Effector memory CD4-positive, alpha-beta T cell (primary cell): ENCODE results near the gene IRGC.

ENCODE experiments used
- DNase-seq, 3 donors: peaks; one replicate each; pipeline ENCODE4 v3.0.0-alpha.2; 2020
- H3K27ac ChIP-seq: 2 replicates; pipeline ENCODE4 v1.7.0; 2013; ENCODE audit warnings: mild to moderate bottlenecking, low read length, moderate library complexity; ENCODE audit not compliant: insufficient read depth, poor library complexity, severe bottlenecking
- H3K27me3 ChIP-seq: replicated peaks from 2 replicates; pipeline ENCODE4 v1.7.0; 2013; ENCODE audit warnings: mild to moderate bottlenecking, low read length; ENCODE audit not compliant: insufficient read depth, control insufficient read depth, poor library complexity, severe bottlenecking
- H3K36me3 ChIP-seq: 2 replicates; pipeline ENCODE4 v1.7.0; 2013; ENCODE audit warnings: mild to moderate bottlenecking, low read length, moderate library complexity; ENCODE audit not compliant: control insufficient read depth, insufficient read depth
- H3K4me1 ChIP-seq: 2 replicates; pipeline ENCODE4 v1.7.0; 2013; ENCODE audit warnings: low read length, mild to moderate bottlenecking; ENCODE audit not compliant: control insufficient read depth, insufficient read depth, poor library complexity, severe bottlenecking
- H3K4me3 ChIP-seq: 2 replicates; pipeline ENCODE4 v1.7.0; 2013; ENCODE audit warnings: low read length, low read depth, mild to moderate bottlenecking; ENCODE audit not compliant: insufficient read depth, poor library complexity, severe bottlenecking
- H3K9me3 ChIP-seq: 2 replicates; pipeline ENCODE4 v1.7.0; 2013; ENCODE audit warnings: mild to moderate bottlenecking, low read length, moderate library complexity; ENCODE audit not compliant: control insufficient read depth

The IRGC gene

DNA sequence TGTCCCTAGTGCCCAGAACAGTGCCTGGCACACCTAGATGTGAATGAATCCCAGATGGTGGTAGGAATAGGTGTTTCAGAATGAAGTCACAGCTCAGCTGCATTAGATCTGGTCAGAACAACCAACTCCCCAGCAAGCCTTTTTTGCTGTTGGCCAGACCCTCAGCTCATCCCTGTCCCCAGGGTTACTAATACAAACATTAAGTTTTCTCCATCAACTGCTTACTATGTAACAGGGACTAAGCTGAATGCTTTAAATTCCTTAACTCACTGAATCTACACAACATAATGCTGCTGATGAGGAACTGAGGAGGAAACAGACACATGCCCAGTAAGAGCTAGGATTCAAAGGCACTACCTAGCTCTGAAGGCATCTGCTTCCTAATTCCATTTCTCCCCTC, 20.1 kb downstream of the IRGC start:
- no peak overlapping the region for H3K27ac ChIP-seq
- H3K4me1 ChIP-seq: peaks cover 2% of the 10 kb centered on the region
- H3K36me3 ChIP-seq: peaks cover 80% of the 10 kb centered on the region
- no peaks in the 10 kb centered on the region for H3K9me3 ChIP-seq
- no peak for DNase-seq
- no peak overlapping the region for H3K4me3 ChIP-seq
- no peaks in the 10 kb centered on the region for H3K27me3 ChIP-seq

DNA sequence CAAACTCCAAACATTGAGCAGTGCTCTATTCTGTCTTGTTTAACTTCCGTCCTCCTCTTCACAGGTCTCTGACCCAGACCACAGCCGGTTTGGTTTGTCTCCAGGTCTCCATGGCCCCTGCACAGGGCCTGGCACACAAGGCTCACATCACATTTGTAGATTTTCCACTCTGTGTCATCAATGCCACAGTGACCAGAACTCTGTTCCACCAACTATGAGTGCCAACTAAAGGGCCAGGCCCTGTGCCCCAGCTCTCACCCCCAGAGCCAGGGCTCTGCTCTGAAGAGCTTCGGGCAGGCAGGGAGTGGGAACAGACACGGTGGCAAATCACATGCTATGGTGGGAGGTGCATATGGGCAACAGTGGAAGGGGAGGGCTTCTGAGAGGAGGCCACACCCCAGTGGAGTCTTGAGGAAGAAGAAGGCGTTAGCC, 22.9 kb downstream of the IRGC start:
- Histone ChIP-seq H3K4me3 (no peak overlapping the region), H3K27ac (no peak overlapping the region), H3K4me1 (peaks cover 2% of the 10 kb centered on the region), H3K9me3 (no peaks in the 10 kb centered on the region), H3K27me3 (no peaks in the 10 kb centered on the region), H3K36me3 (peaks cover 75% of the 10 kb centered on the region)
- no peak for DNase-seq

DNA sequence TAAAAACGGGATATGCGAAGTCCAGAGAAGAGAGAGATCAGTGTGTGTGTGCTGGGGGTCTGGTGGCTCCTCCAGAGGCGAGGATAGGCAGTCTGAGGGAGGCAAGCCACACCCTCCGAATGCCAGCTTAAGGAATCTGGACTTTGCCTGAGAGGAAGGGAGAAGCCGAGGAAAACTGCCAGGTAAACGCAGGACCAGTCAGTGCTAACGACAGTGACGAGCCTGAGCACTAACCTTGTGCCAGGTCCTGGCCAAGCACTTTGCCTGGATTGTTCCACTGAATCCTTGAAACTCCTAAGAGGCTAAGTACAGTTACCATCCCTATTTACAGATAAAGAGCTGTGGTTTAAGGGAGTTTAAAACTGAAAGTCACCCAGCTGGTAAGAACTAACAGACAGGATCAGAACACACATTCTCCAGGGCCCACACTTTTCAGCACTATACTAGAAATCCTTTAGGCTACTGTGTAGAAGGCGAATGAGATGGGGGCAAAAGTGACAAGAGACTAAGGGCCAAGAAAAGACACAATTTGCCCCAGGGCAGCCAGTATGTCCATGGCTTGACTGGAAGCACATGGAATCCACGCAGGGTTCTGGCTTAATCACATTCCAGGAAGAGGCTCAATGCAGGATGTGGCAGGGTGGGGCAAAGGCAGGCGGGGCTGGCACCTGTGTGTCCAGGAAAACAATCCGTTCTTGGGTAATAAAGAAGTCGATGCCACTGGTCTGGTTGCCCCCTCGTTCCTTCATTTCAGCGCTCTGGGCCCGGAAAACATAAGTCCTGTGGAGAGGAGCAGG, 23.8 kb downstream of the IRGC start:
- Histone ChIP-seq H3K36me3 (peaks cover 77% of the 10 kb centered on the region), H3K27ac (no peak overlapping the region)
- DNase-seq: no peak

DNA sequence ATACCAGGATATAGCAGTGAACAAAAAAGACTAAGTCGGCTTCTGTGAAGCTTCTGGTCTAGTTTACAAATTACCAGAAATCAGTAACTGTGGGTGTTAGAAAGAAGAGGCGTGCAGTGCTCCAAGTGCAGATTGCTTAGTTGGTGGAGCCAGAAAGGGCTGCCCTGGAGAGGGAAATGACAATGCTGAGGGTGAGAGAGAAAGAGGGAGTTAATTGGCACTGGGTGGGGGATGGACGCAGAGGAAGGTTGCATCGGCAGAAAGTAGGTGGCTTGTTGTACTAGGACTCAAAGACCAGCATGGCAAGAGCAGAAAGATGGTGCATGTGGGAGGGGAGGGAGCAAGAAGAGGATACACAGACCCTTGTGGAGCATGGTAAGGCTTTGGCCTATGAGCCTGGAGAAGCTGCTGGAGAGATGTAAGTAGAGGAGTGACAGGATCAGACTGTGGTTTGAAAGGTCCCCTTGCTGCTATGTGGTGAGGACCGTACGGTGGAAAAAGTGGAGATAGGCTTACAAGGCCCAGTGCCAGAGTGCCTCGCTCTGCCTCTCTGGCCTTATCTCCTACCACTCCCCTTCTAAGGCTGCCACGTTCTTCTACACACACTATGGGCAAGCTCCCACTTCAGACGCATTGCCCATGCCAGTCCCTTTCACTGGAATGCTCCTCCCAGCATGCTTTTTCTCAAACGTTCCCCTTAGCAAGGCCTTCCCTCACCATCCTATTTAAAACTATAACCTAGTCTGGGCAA, 25.4 kb downstream of the IRGC start:
- Histone ChIP-seq H3K27me3 (no peaks in the 10 kb centered on the region), H3K4me1 (peaks cover 5% of the 10 kb centered on the region), H3K27ac (no peak overlapping the region), H3K9me3 (no peaks in the 10 kb centered on the region), H3K4me3 (no peak overlapping the region), H3K36me3 (peaks cover 74% of the 10 kb centered on the region)
- no peak for DNase-seq

More for the DNA sequence above, 23.8 kb downstream of the IRGC start:
- no peaks in the 10 kb centered on the region for H3K9me3 ChIP-seq
- no peak overlapping the region for H3K4me3 ChIP-seq
- peaks cover 2% of the 10 kb centered on the region for H3K4me1 ChIP-seq
- H3K27me3 ChIP-seq: no peaks in the 10 kb centered on the region

DNA sequence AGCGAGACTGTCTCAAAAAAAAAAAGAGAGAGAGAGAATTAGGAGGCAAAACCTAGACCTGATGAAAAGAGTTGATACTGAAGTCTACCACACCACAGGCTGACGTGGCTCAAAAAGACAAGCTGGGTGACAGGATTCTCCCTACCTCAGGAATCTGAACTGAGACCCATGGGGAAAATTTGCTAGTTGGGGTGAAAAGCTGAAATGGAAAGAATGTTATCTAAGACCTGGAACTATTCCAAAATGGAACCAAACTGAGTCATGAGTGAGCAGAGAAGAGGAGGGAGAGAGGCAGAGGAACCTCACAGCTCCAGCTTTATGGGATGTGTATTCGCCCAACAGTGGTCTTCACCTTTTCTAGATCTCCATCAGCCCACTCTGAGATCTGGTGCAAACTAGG, 27.2 kb downstream of the IRGC start:
- Histone ChIP-seq H3K27ac (no peak overlapping the region), H3K9me3 (no peaks in the 10 kb centered on the region), H3K27me3 (no peaks in the 10 kb centered on the region), H3K36me3 (peaks cover 75% of the 10 kb centered on the region), H3K4me1 (peaks cover 12% of the 10 kb centered on the region), H3K4me3 (no peak overlapping the region)
- no peak for DNase-seq

DNA sequence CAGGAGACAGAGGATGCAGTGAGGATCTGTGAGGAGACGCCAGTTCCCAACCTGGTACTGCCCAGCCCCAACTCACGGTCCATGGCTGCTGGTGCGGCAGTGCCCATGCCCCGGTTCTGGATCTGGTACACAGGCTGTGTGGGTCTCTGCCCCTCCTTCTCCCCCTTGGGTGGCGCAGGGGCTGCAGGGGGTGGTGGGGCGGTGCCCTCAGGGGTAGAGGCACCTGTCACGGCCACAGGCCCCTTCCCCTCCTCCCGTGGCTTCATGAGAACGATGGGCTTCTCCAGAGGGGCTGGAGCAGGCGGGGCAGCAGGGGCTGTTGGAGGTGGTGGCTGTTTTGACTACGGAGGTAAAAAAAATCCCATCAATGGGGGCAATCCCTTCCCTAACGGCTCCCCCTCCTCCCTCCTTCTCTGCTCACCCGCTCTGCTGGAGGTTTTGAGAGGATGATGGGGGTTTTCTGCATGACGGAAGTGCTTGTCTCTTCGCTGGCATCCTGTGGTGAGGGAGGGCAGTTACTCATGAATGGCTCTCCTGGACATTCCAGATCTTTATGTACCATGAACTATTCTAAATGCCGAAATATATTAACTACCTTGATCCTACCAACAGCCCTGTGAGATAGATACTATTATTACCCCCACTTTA, 31.8 kb downstream of the IRGC start:
- Histone ChIP-seq H3K9me3 (no peaks in the 10 kb centered on the region), H3K36me3 (peaks cover 61% of the 10 kb centered on the region), H3K27ac (peak overlapping the region; percentile 44)

DNA sequence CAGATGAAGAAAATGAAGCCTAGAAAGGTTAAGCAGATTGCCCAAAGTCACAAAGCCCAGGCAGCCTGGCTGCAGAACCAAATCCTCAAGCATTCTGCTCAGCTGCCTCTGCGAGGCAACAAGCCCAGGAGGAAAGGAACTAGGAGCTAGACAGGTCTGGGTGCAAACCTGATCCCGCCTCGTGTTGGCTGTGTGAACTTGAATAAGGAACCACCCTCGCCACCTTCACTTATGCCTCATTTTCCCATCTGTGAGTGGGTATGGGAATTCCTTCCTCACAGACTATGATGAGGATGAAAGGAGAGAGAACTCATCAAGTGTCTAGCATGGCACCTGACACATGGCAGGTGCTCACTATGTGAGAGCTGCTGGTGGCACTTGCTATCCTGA, 32.3 kb downstream of the IRGC start:
- no peaks in the 10 kb centered on the region for H3K27me3 ChIP-seq
- H3K9me3 ChIP-seq: no peaks in the 10 kb centered on the region
- H3K4me1 ChIP-seq: peaks cover 15% of the 10 kb centered on the region
- peak overlapping the region; percentile 44 for H3K27ac ChIP-seq
- DNase-seq: no peak
- H3K4me3 ChIP-seq: no peak overlapping the region
- peaks cover 56% of the 10 kb centered on the region for H3K36me3 ChIP-seq

More for the DNA sequence above, 31.8 kb downstream of the IRGC start:
- peak in 1 of 3 donors; percentile 8 for DNase-seq
- Histone ChIP-seq H3K4me1 (peaks cover 11% of the 10 kb centered on the region), H3K4me3 (no peak overlapping the region), H3K27me3 (no peaks in the 10 kb centered on the region)

DNA sequence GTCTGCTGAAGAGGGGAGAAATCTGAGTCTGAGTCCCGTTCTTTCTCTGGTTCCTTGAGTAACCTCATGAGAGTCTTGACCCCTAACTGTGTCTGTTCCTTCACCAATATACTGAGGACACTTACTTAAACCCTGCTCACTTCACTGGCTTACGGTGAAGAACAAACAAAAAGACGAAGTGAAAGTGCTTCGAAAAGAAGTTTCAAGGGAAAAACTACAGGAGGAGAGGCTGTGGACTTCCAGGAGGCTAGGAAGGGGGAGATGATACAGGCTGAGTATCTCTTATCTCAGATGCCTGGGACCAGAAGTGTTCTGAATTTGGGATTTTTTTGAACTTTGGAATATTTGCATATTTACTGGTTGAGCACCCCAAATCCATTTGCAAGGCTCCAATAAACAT, 32.8 kb downstream of the IRGC start:
- no peaks in the 10 kb centered on the region for H3K9me3 ChIP-seq
- H3K36me3 ChIP-seq: peaks cover 52% of the 10 kb centered on the region
- no peak overlapping the region for H3K4me3 ChIP-seq
- no peak for DNase-seq
- H3K27ac ChIP-seq: peak overlapping the region; percentile 44
- H3K4me1 ChIP-seq: peaks cover 20% of the 10 kb centered on the region
- H3K27me3 ChIP-seq: no peaks in the 10 kb centered on the region

DNA sequence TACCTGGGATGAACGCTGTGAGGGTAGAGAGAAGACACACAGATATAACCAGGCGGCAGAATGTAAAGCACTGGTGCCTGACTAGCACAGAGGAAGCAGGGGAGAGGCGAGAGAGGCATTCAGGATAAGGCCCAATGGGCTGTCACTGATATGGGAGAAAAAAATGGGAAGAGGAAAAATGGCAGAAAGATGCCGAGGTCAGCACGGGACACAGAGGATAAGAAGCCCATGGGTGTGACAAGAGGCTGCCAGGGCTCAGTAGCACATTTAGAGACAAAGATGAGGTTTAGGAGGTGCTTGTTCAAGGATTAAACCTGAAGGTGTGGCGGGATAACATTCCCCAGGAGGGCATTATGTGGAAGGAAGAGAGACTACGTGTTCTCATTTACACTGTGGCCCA, 33.3 kb downstream of the IRGC start:
- Histone ChIP-seq H3K4me3 (no peak overlapping the region), H3K9me3 (no peaks in the 10 kb centered on the region), H3K36me3 (peaks cover 48% of the 10 kb centered on the region), H3K27ac (no peak overlapping the region), H3K27me3 (no peaks in the 10 kb centered on the region), H3K4me1 (peaks cover 24% of the 10 kb centered on the region)
- no peak for DNase-seq

DNA sequence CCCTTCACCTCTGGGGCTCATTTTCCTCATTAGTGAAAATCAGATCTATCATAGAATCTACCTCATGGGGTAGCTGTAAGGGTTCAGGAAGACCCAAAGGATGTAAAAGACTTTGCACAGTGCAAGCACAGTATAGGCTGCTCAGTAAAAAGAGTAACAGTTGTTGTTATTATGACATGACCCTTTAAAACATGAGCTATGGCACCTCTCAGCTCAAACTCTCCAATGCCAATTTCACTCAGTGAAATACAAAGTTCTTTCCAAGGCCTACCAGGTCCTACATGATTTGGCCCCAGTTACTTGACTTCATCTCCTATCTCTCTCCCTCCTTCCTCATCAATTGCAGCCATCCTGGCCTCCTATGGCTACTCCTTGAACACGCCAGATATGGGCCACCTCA, 34.0 kb downstream of the IRGC start:
- DNase-seq: no peak
- peaks cover 24% of the 10 kb centered on the region for H3K4me1 ChIP-seq
- H3K27ac ChIP-seq: no peak overlapping the region
- H3K4me3 ChIP-seq: no peak overlapping the region
- peaks cover 46% of the 10 kb centered on the region for H3K36me3 ChIP-seq
- no peaks in the 10 kb centered on the region for H3K9me3 ChIP-seq
- no peaks in the 10 kb centered on the region for H3K27me3 ChIP-seq
